CD4-positive, alpha-beta T cell treated with Interleukin-1 beta for 1 hour (primary cell): Measurements from ENCODE around the gene KIRREL3.

Source experiments
- DNase-seq, 2 donors: peaks; one replicate each; pipeline ENCODE4 v3.0.0-alpha.2; 2020 to 2022

KIRREL3 gene

GRCh38 chr11:126592496-126593410 lies 407.8 kb downstream of the KIRREL3 start:
- DNase-seq, result no peak

- DNase-seq, result no peak
These were observed 408.5 kb downstream of the KIRREL3 start for GRCh38 chr11:126591966-126592489.

- no peak for DNase-seq
These were observed 411.1 kb downstream of the KIRREL3 start for GRCh38 chr11:126589492-126589803.

GRCh38 chr11:126588630-126589491 lies 411.7 kb downstream of the KIRREL3 start:
- no peak for DNase-seq

- DNase-seq, result no peak
These were observed 413.0 kb downstream of the KIRREL3 start for GRCh38 chr11:126587541-126587940.

GRCh38 chr11:126585774-126586491 lies 414.6 kb downstream of the KIRREL3 start:
- DNase-seq, result no peak

- no peak for DNase-seq
These were observed 415.2 kb downstream of the KIRREL3 start for GRCh38 chr11:126585388-126585773.

GRCh38 chr11:126583594-126584427 lies 416.8 kb downstream of the KIRREL3 start:
- DNase-seq, result no peak

GRCh38 chr11:126583101-126583500 lies 417.5 kb downstream of the KIRREL3 start:
- no peak for DNase-seq

GRCh38 chr11:126581871-126582648 lies 418.5 kb downstream of the KIRREL3 start:
- DNase-seq, result no peak

GRCh38 chr11:126578426-126578825 lies 422.1 kb downstream of the KIRREL3 start:
- DNase-seq, result no peak

- DNase-seq, result no peak
These were observed 422.5 kb downstream of the KIRREL3 start for GRCh38 chr11:126578021-126578420.

GRCh38 chr11:126575849-126576248 lies 424.7 kb downstream of the KIRREL3 start:
- no peak for DNase-seq

- no peak for DNase-seq
These were observed 427.1 kb downstream of the KIRREL3 start for GRCh38 chr11:126573325-126573978.

GRCh38 chr11:126570489-126570888 lies 430.1 kb downstream of the KIRREL3 start:
- DNase-seq, result no peak

GRCh38 chr11:126567419-126567818 lies 433.2 kb downstream of the KIRREL3 start:
- DNase-seq, result no peak

- no peak for DNase-seq
These were observed 436.0 kb downstream of the KIRREL3 start for GRCh38 chr11:126564566-126564965.

- DNase-seq, result no peak
These were observed 439.2 kb downstream of the KIRREL3 start for GRCh38 chr11:126561327-126561893.

- DNase-seq, result no peak
These were observed 440.3 kb downstream of the KIRREL3 start for GRCh38 chr11:126560221-126560620.
